ENCODE measurements around the gene ANKMY1.
"Not testable (repeated sequence)": the region's sequence is repeated elsewhere in the genome, so short reads cannot be mapped to it uniquely, and the experiment has no call there.

The ANKMY1 gene

GRCh38 chr2:240500561-240501423, 57.0 kb downstream of the ANKMY1 start:
- DNase-seq: no peak

DNA sequence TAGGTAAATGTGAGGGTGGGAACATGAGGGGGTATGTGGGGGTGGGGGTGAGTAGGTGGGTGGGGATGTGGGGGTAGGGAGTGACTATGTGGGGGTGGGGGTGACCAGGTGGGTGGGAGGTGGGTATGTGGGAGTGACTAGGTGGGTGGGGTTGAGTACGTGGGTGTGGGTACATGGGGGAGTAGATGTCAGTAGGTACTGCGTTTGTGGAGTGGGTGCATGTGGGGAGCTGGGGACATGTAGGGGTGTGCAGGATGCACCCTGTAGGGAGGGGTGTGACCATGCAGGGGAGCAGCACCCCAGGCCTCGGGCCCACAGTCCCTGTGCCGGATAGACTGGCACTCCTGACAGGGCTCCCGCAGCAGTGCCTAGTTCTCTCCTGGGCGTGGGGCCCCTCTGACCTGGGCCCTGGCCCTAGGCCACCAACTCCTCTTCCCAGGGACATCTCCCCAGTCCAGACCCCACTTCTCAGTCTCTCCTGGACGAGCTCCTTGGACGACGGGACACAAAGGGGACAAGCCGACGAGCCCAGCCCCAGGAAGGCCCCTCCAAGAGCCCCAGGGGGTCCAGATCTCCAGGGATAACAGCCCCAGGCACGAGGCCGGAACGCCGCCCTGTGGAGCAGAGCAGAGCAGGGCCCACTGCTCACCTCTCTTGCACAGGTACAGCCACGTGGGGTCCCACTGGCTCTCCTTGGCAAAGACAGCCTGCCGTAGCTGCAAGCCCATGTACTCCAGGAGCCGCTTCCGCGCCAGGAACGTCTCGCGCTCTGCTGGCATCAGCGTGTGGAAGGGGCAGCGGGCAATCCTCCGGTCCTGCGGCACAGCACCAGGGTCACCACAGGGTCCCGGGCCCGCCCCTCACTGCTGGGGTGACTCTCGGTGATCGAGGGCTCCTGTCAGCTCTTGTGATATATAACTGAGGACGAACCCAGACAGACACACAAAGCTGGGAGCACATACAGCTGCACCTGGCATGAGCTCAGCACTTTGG, 58.2 kb downstream of the ANKMY1 start:
- no peak for DNase-seq

- no peak for DNase-seq
Observed at GRCh38 chr2:240498958-240499260, 58.9 kb downstream of the ANKMY1 start.

- DNase-seq: no peak
Observed at GRCh38 chr2:240498171-240498957, 59.4 kb downstream of the ANKMY1 start.

GRCh38 chr2:240497082-240497481, 60.7 kb downstream of the ANKMY1 start:
- not testable (repeated sequence) for DNase-seq

DNA sequence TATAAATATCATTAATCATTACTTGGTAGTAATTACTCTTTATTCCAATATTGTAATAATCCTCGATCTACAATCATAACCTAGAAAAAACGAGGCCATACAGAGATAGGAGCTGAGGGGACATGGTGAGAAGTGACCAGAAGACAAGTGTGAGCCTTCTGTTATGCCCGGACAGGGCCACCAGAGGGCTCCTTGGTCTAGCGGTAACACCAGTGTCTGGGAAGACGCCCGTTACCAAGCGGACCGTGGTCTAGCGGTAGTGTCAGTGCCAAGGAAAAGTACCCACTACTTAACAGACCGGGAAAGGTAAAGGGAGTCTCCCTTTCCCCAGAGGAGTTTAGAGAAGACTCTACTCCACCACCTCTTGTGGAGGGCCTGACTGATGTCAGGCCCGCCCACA, 62.8 kb downstream of the ANKMY1 start:
- DNase-seq: not testable (repeated sequence)

GRCh38 chr2:240494194-240494793, 63.5 kb downstream of the ANKMY1 start:
- DNase-seq: no peak

DNA sequence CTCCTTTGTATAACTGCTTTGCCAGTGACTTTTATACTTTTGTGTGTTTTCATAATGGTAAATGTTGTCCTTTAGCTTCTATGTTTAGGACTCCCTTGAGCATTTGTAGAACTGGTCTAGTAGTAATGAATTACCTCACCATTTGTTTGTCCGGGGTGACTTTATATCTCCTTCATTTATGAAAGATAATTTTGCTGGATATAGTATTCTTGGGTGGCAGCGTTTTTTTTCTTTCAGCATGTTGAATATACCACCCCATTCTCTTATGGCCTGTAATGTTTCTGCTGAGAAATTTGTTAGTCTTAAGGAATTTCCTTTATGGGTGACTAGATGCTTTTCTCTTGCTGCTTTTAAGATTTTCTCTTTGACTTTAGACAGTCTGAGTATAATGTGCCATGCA, 66.3 kb downstream of the ANKMY1 start:
- DNase-seq: no peak

DNA sequence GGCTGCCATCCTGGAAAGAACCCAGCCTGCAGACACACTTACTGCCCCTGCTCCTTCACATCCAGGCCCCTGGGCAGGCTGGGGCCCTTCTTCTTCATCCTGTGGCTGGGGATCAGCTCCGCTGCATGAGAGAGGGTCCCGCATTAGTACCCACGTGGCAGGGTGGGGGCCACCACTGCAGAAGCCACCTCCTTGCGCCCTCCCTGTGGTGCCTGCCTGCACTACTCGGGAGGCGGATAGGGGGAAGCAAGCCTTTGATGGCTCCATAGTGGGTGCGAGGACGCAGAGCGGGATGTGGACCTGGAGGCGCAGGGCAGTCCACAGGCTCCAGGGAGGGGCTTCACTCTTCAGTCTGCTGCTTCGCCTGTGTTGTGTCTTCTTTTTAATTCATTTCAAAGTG, 75.6 kb downstream of the ANKMY1 start:
- DNase-seq: no peak

DNA sequence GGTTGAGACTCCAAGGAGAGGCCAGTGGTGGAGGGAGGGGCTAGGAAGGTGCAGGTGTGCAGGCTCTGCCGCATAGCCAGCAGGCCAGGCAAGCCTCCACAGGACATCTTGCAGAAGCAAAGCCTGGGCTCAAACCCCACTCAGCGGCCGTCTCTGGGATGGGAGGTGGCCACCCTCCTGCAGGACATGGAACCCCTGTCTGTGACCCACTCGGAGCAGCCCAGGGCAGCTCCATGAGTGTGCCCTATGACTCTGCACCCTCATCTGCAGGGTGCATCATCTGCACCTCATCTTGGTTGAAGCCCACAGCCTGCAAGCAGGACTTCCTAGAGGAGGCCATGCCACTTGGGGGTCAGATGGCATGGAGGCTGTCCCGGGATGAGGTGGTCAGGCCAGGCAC, 76.1 kb downstream of the ANKMY1 start:
- DNase-seq: no peak

DNA sequence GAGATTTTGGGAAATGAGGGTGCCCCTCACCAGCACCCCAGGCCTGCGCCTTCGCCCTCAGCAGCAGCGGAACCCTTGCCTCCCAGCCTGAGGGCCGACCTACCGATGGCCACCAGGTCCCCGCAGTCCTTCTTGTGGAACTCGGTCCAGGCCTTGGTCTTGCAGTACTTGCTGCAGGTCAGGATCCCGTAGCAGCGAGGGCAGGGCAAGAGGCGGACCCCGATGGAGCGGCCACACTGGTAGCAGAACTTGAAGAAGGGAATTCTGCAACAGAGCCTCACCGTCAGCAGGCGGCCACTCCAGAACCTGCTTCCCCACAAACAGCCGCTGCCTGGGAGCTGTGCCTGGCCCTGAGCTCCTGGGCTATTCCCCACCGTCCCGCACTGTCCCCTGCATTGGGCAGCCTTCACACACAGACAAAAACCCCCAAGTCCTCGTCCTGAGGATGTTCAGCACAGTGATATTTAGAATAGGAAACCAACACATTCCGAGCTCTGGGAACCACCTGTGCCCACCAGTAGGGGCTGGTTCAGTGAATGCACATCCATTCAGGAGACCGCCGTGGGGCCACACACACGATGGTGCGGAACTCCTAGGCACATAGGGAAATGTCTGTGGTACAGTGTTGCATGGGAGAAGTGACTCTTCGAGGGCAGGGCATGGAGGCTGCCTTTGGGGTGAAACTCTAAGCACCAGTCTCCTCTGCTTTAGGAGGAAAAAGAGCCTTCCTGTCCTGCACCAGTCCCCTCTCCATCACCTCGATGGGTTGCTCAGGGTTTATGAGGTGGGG, 76.8 kb downstream of the ANKMY1 start:
- no peak for DNase-seq

GRCh38 chr2:240479111-240479501, 78.7 kb downstream of the ANKMY1 start:
- no peak for DNase-seq

DNA sequence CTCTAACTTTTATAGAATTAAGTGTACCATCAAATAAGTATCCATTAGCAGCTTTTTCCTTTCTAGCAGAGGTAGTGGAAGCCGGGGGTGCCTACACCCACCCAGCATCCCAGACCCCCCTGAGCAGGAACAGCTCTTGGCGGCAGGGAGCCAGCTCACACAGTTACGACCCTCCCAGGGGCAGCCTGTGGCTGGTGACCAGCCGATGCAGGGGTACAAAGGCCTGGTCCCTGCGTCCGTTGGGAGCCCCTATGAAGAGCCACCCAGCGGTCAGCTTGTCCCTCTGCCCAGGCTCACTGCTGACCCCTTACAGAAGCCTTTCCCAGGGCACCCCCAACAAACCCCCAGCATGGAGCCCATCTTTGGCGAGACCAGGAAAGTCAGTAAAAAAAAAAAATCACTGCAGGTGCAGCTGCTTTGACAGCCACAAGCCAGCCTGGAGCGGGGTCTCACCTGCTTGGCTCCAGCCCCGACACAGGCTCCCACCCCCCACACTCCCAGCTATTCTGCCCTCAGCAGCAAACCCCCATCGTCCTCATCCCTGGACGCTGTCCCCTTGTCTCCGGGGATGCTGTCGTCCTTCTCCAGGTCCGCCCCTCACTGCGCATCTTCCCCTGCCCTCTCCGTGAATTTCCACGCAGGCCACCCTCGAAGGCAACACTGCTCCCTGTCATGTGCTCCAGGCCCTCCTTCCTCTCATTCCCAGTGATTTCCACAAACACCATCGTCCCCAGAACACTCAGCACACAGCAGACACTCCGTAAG, 79.3 kb downstream of the ANKMY1 start:
- DNase-seq: no peak

DNA sequence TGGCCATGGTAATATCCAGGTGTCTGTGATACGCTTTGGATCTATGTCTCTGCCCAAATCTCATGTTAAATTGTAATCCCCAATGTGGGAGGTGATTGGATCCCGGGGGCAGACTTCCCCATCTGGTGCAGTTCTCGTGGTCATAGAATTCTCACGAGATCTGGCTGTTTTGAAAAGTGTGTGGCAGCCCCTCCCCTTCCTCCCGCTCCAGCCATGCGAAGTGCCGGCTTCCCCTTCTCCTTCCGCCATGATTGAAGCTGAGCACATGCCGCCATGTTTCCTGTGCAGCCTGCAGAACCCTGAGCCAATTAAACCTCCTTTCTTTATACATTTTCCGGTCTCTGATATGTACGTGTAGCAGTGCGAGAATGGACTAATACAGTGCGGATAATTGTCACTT, 79.9 kb downstream of the ANKMY1 start:
- DNase-seq: no peak

GRCh38 chr2:240473211-240473610, 84.6 kb downstream of the ANKMY1 start:
- no peak for DNase-seq

DNA sequence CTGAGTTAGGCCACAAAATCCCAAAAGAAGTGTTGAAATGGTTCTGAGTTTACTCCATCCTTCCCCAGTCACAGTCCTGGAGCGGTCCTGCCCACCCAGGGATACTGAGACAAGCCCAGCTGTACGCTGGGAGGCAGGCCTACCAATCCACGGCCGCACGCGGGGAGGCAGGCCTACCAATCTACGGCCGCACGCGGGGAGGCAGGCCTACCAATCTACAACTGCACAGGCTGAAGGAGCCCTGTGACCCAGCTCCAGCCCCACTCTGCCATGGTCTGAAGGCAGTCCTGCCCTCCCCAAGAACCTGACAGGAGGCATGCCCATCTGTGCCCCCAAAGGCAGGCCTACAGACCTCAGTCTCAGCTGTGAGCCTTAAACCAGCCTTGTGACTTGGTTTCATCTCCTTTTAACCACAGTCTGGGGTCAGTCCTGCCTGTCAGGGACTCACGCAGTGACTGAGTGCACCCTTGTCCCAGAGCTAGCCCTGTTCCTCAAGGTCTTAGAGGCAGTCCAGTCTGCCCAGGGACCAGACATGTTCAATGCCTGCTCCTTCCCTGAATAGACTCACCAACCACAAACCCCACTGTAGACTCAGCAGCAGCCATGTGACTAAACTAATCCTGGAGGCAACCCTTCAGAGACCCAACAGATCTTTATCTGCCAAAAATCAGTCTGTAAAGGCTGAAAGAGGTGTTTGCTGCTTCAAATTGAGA, 85.6 kb downstream of the ANKMY1 start:
- DNase-seq: no peak

- DNase-seq: no peak
Observed at GRCh38 chr2:240469740-240470139, 88.0 kb downstream of the ANKMY1 start.

DNA sequence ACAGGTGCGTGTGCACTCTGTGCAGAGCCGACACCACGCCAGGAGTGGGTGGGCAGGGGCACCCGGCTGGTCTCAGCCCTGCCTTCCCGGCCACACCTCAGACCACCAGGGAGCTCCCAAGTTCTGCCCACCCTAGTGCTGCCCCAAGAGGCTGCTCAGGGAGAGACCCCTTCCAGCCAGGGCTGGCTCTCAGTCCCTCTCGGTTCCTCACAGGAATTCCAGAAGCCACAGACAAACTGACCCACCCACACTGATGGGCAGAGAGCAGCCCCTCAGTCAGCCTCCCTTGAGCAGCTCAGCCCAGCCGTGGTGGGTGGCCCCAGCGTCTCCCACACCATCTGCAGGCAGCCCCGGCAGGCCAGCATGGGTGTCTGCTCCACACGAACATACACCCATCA, 88.5 kb downstream of the ANKMY1 start:
- no peak for DNase-seq

DNA sequence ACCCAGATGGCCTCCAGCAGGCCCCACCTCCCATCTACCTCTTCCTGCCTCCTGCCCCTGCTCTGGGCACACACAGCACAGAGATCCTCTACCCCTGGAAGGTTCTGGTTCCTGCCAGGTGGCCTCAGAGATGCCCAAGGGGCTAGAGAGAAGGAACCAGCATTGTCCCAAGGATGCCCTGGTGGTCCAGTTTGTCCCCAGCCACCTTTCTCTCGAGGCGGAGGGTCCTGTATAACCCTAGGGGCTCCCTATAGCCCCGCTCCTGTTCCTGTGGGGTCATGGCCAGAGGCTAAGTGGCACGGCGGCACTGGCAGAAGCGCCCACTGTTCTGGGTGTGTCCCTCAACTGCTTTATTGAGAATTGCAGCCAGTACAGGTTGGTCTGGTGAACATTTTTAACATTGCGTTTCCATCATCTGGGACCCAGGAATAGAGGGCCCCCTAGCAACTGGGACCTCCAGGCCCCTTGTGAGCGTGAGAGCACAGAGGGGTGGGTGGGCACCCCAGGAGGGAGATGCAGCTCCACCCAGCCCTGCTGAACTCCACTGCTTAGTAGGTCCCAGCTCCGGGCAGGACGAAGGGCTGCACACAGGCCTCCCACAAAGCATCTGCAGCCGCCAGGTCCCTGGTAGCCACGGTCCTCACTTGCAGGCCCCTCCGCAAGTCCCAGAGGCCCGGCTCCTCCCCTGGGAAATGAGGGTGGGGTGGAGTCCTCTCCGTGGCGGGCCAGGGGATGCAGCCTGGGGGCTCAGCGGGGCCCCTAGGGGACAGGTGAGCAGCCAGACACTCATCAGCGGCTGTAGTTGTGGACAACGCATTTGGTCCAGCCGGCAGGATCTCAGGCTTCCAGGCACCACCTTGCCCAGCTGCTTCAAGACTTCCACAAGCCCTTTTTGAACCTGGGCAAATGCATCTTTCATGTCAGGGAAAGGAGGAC, 89.2 kb downstream of the ANKMY1 start:
- no peak for DNase-seq

All from DMS79 (cell line).